ENCODE results near the gene PDE4D. TPM values are rescaled to one million over a fixed set of nuclear protein-coding genes. Genes with fewer than 3 reads are reported as not detected.

PDE4D gene
- total and polyA plus RNA-seq, 2 of the 4 experiments (the other 2 are of a cell fraction), result 1.4 to 7.9 TPM

GRCh38 chr5:59342181-59342580, 551.3 kb downstream of the PDE4D start:
- in situ Hi-C loops (cut with MboI; ENCODE audit: low sequenced_read_pairs), result no loop called here

More at GRCh38 chr5:59342181-59342580, 551.3 kb downstream of the PDE4D start:
- no peaks in the 10 kb centered on the region for H3K9me1 ChIP-seq (ENCODE audit: insufficient read depth, low read length)
- no peak overlapping the region for H3K9ac ChIP-seq (ENCODE audit: low read depth, low read length)
- no peaks in the 10 kb centered on the region for H3K36me3 ChIP-seq (ENCODE audit: control insufficient read depth, insufficient read depth, low read length)
- no peaks in the 10 kb centered on the region for H4K20me1 ChIP-seq (ENCODE audit: insufficient read depth, low read length)
- H4K91ac ChIP-seq (ENCODE audit: insufficient read depth, low read depth, low read length), result no peak overlapping the region
- H3K27me3 ChIP-seq (ENCODE audit: control insufficient read depth, insufficient read depth, low read length), result no peaks in the 10 kb centered on the region
- H3K4me2 ChIP-seq (ENCODE audit: low read depth, low read length), result no peak overlapping the region
- ATAC-seq (ENCODE audit: low read depth) (no peak), DNase-seq (no peak)
- no peak for TF ChIP-seq CHD1 (IDR thresholded peaks at IDR 0.05; ENCODE audit: low read depth, low read length)
- no peak for TF ChIP-seq POLR2A (IDR thresholded peaks at IDR 0.05; ENCODE audit: low read depth, low read length)
- no peak for TF ChIP-seq CEBPB (IDR thresholded peaks at IDR 0.05; ENCODE audit: low read depth, low read length)
- CTCF ChIA-PET, result no interaction called here
- no peaks in the 10 kb centered on the region for H3K4me1 ChIP-seq (ENCODE audit: control insufficient read depth, insufficient read depth, low read length)
- no TSS peak for BruUV-seq (replicated peaks)
- H2BK120ac ChIP-seq (ENCODE audit: low read depth, low read length), result no peak overlapping the region
- no peak overlapping the region for H2BK15ac ChIP-seq (ENCODE audit: low read depth, low read length)
- POLR2A ChIA-PET (ENCODE audit: unreplicated experiment), result no interaction called here
- intact Hi-C loops (cut with micrococcal nuclease), result no loop called here
- no peak overlapping the region for H3K4ac ChIP-seq (ENCODE audit: low read depth, low read length)
- no peak overlapping the region for H3K56ac ChIP-seq (ENCODE audit: extremely low read depth, insufficient read depth, low read length)
- dilution Hi-C loops (cut with HindIII; ENCODE audit: low sequenced_read_pairs, unreplicated experiment), result no loop called here
- no peaks in the 10 kb centered on the region for H3K79me1 ChIP-seq (ENCODE audit: low read depth in 1 of 2, low read length in 2 of 2)
- no peak overlapping the region for H4K5ac ChIP-seq (ENCODE audit: low read depth, low read length)
- H2AFZ ChIP-seq (replicated peaks; ENCODE audit: low read length, poor library complexity), result no peak overlapping the region
- H3K14ac ChIP-seq (replicated peaks; ENCODE audit: low read depth, low read length), result no peak overlapping the region
- no peak overlapping the region for H3K18ac ChIP-seq (ENCODE audit: low read depth, low read length)
- H2AK9ac ChIP-seq (replicated peaks; ENCODE audit: low read depth, low read length, poor library complexity), result no peak overlapping the region
- no peak overlapping the region for H3K4me3 ChIP-seq (ENCODE audit: insufficient read depth, low read depth, low read length)
- H4K8ac ChIP-seq (ENCODE audit: low read depth in 2 of 2, low read length in 2 of 2), result no peak overlapping the region
- H2AK5ac ChIP-seq (ENCODE audit: low read depth, low read length), result no peak overlapping the region
- H3K27ac ChIP-seq (ENCODE audit: insufficient read depth, low read length), result no peak overlapping the region
- no peak overlapping the region for H2BK5ac ChIP-seq (ENCODE audit: low read depth, low read length, poor library complexity, severe bottlenecking)
- no peak overlapping the region for H3K23ac ChIP-seq (ENCODE audit: low read depth, low read length)
- H3K9me3 ChIP-seq (ENCODE audit: control insufficient read depth, insufficient read depth, low read length), result no peaks in the 10 kb centered on the region
- no peak overlapping the region for H2BK20ac ChIP-seq (ENCODE audit: low read depth, low read length)
- no CpG with 5 or more reads among the region's 3 CpGs for WGBS, 2 experiments (ENCODE audit: extremely low coverage in 2 of 2, insufficient read length in 1 of 2)

All from IMR-90 (cell line).